IMR-90 (cell line): ENCODE measurements around the gene PRRC2B. TPM values are rescaled to one million over a fixed set of nuclear protein-coding genes. Genes with fewer than 3 reads are reported as not detected.

Experiments used
- ATAC-seq: fragments of 200-7000 bp; cut with Tn5 transposase; 2 replicates; pipeline ENCODE4 v1.9.1; 2020; ENCODE audit warnings: low read depth, mild to moderate bottlenecking, moderate library complexity
- BruUV-seq: library from RNA; stranded (reverse); fragments of 400-500 nt; replicated peaks from 2 replicates; lab custom pipeline; 2021; lab: Mats Ljungman, UMichigan
- CTCF ChIA-PET: fragments of 300-600 bp; formaldehyde crosslinking; extraction: SDS; loops from one replicate; lab custom pipeline; 2021; ENCODE audit warnings: antibody characterized with exemption; lab: Yijun Ruan, JAX
- POLR2A ChIA-PET: fragments of 300-600 bp; sonication (Branson Sonifier 250); formaldehyde crosslinking; loops from one replicate; lab custom pipeline; 2022; ENCODE audit warnings: antibody characterized with exemption; ENCODE audit not compliant: unreplicated experiment; lab: Charles Lee
- DNase-seq: peaks from one replicate; pipeline ENCODE4 v3.0.0; 2013
- H2AFZ ChIP-seq: replicated peaks from 2 replicates; pipeline ENCODE3; 2013; ENCODE audit warnings: low read length, mild to moderate bottlenecking; ENCODE audit not compliant: poor library complexity
- H2AK5ac ChIP-seq: 2 replicates; pipeline ENCODE4 v1.6.1; 2013; ENCODE audit warnings: low read depth, low read length, inconsistent platforms
- H2AK9ac ChIP-seq: replicated peaks from 2 replicates; pipeline ENCODE3; 2013; ENCODE audit warnings: mild to moderate bottlenecking, low read depth, low read length, moderate library complexity; ENCODE audit not compliant: poor library complexity
- H2BK120ac ChIP-seq: 2 replicates; pipeline ENCODE4 v1.6.1; 2013; ENCODE audit warnings: low read depth, low read length, inconsistent platforms
- H2BK15ac ChIP-seq: 3 replicates; pipeline ENCODE4 v1.6.1; 2013; ENCODE audit warnings: low read depth, low read length, inconsistent platforms
- H2BK20ac ChIP-seq: 2 replicates; pipeline ENCODE4 v1.6.1; 2013; ENCODE audit warnings: low read depth, mild to moderate bottlenecking, inconsistent platforms, low read length, moderate library complexity
- H2BK5ac ChIP-seq: 2 replicates; pipeline ENCODE4 v1.6.1; 2013; ENCODE audit warnings: mild to moderate bottlenecking, low read depth, low read length, inconsistent platforms; ENCODE audit not compliant: poor library complexity, severe bottlenecking
- H3K14ac ChIP-seq: replicated peaks from 2 replicates; pipeline ENCODE4 v1.6.1; 2013; ENCODE audit warnings: low read depth, low read length, inconsistent platforms
- H3K18ac ChIP-seq: 2 replicates; pipeline ENCODE4 v1.6.1; 2013; ENCODE audit warnings: low read depth, low read length, control low read depth
- H3K23ac ChIP-seq: 2 replicates; pipeline ENCODE4 v1.6.1; 2013; ENCODE audit warnings: low read depth, low read length, inconsistent platforms
- H3K27ac ChIP-seq: 2 replicates; pipeline ENCODE4 v1.5.1; 2013; ENCODE audit warnings: mild to moderate bottlenecking, control low read depth, low read length; ENCODE audit not compliant: insufficient read depth
- H3K27me3 ChIP-seq: 2 replicates; pipeline ENCODE4 v1.6.1; 2013; ENCODE audit warnings: low read length; ENCODE audit not compliant: control insufficient read depth, insufficient read depth
- H3K36me3 ChIP-seq: 2 replicates; pipeline ENCODE4 v1.6.1; 2013; ENCODE audit warnings: low read length, mixed read lengths; ENCODE audit not compliant: control insufficient read depth, insufficient read depth
- H3K4ac ChIP-seq: 2 replicates; pipeline ENCODE4 v1.6.1; 2013; ENCODE audit warnings: low read depth, low read length, inconsistent platforms
- H3K4me1 ChIP-seq: 2 replicates; pipeline ENCODE4 v1.6.1; 2013; ENCODE audit warnings: low read length, mixed read lengths; ENCODE audit not compliant: control insufficient read depth, insufficient read depth
- H3K4me2 ChIP-seq: 2 replicates; pipeline ENCODE4 v1.6.1; 2013; ENCODE audit warnings: low read depth, mild to moderate bottlenecking, control low read depth, low read length, moderate library complexity
- H3K4me3 ChIP-seq: 2 replicates; pipeline ENCODE4 v1.5.1; 2013; ENCODE audit warnings: low read depth, mild to moderate bottlenecking, control low read depth, low read length, moderate library complexity; ENCODE audit not compliant: insufficient read depth
- H3K56ac ChIP-seq: 2 replicates; pipeline ENCODE4 v1.6.1; 2013; ENCODE audit warnings: low read length, inconsistent platforms; ENCODE audit not compliant: insufficient read depth; ENCODE audit errors: extremely low read depth
- H3K79me1 ChIP-seq, 2 experiments: 2 replicates each; pipeline ENCODE4 v1.6.1; 2013; ENCODE audit warnings: low read length in 2 of 2, inconsistent platforms in 1 of 2, low read depth in 1 of 2
- H3K9ac ChIP-seq: 2 replicates; pipeline ENCODE4 v1.6.1; 2013; ENCODE audit warnings: low read depth, low read length, control low read depth
- H3K9me1 ChIP-seq: 2 replicates; pipeline ENCODE4 v1.6.1; 2013; ENCODE audit warnings: low read length, inconsistent platforms; ENCODE audit not compliant: insufficient read depth
- H3K9me3 ChIP-seq: 2 replicates; pipeline ENCODE4 v1.6.1; 2013; ENCODE audit warnings: low read length; ENCODE audit not compliant: control insufficient read depth, insufficient read depth
- H4K20me1 ChIP-seq: 2 replicates; pipeline ENCODE4 v1.6.1; 2013; ENCODE audit warnings: low read length, inconsistent platforms; ENCODE audit not compliant: insufficient read depth
- H4K5ac ChIP-seq: 2 replicates; pipeline ENCODE4 v1.6.1; 2013; ENCODE audit warnings: mild to moderate bottlenecking, low read depth, low read length, control low read depth
- H4K8ac ChIP-seq, 2 experiments: 2 replicates each; pipeline ENCODE4 v1.6.1; 2013; ENCODE audit warnings: low read depth in 2 of 2, low read length in 2 of 2, control low read depth in 1 of 2, inconsistent platforms in 1 of 2
- H4K91ac ChIP-seq: 2 replicates; pipeline ENCODE4 v1.6.1; 2013; ENCODE audit warnings: low read depth, low read length, inconsistent platforms; ENCODE audit not compliant: insufficient read depth
- FOS ChIP-seq: fragments of 150-350 bp; IDR thresholded peaks from 2 replicates; pipeline ENCODE4 v1.6.1; 2016; ENCODE audit warnings: low read depth, low read length
- RAD21 ChIP-seq: IDR thresholded peaks from 2 replicates; pipeline ENCODE4 v1.6.1; 2012; ENCODE audit warnings: low read length, improper control_type of control experiment
- SMC3 ChIP-seq: fragments of 150-350 bp; IDR thresholded peaks from 2 replicates; pipeline ENCODE4 v1.6.1; 2016; ENCODE audit warnings: low read depth, mild to moderate bottlenecking, antibody characterized with exemption, low read length, moderate library complexity
- WGBS, 2 experiments: methylation state at CpG; one replicate each; pipeline versions ENCODE4 v1.1.5 to v1.1.7; 2013; ENCODE audit warnings: missing lambda C conversion rate in 2 of 2; ENCODE audit not compliant: insufficient read length in 1 of 2; ENCODE audit errors: extremely low coverage in 2 of 2; 5-methylcytosine and 5-hydroxymethylcytosine counted together
- dilution Hi-C: fragments of 300-500 bp; cut with HindIII; formaldehyde crosslinking; loops from one replicate; pipeline ENCODE4 v1.14.3; 2018; ENCODE audit warnings: low sequenced_read_pairs; ENCODE audit not compliant: unreplicated experiment
- in situ Hi-C: fragments of 300-500 bp; cut with MboI; formaldehyde crosslinking; loops from 3 replicates; pipeline ENCODE4 v1.14.3; 2019; ENCODE audit warnings: low sequenced_read_pairs, inconsistent platforms, mixed read lengths
- intact Hi-C: fragments of 100-400 bp; cut with micrococcal nuclease; formaldehyde crosslinking; loops from 2 replicates; pipeline ENCODE4 v1.10.0; 2022
- polyA plus RNA-seq, 3 experiments: library from polyadenylated mRNA; depleted of rRNA; stranded (reverse); fragments of >200 nt; gene quantifications; 2 replicates each; pipeline ENCODE4 v1.2.3, GENCODE V29; 2012; ENCODE audit warnings: low replicate concordance in 1 of 3
- total RNA-seq: library from RNA; depleted of rRNA; stranded (reverse); fragments of >200 nt; gene quantifications from 2 replicates; pipeline ENCODE4 v1.2.3, GENCODE V29; 2012
- TF ChIP-seq, protein P1 (sequence below): conservative IDR thresholded peaks from 2 replicates; pipeline ENCODE4 v1.5.1; 2012; ENCODE audit warnings: mild to moderate bottlenecking, low read depth, low read length, improper control_type of control experiment

PRRC2B gene
- total and polyA plus RNA-seq, 2 of the 4 experiments (the other 2 are of a cell fraction), result 19.4 to 39.1 TPM

DNA sequence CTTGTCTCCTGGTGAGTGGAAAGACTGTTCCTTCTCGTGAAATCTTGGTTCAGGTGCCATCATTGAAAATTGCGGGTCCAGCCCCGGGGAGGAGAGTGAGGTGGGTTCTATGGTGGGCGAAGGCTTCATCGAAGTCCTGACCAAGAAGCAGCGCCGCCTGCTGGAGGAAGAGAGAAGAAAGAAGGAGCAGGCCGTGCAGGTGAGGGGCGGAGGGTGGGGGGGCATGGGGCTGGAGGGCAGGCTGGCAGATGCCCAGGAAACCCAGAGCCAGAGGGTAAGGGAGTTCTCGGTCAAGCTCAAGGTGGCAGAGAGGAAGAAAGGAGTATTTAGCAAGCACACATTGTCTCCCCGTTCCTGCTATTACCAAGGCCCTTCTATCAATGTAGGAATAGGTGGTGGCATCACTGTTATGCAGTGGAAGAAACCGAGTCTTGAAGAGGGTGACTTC is 84.6 kb downstream of the PRRC2B start:
- H4K20me1 ChIP-seq, result peaks cover 53% of the 10 kb centered on the region
- no TSS peak for BruUV-seq
- CTCF ChIA-PET, result no interaction called here

More for the DNA sequence above, 84.6 kb downstream of the PRRC2B start:
- Histone ChIP-seq H3K9me1 (no peaks in the 10 kb centered on the region), H3K14ac (no peak overlapping the region), H3K18ac (no peak overlapping the region), H3K4me1 (no peaks in the 10 kb centered on the region), H3K9ac (no peak overlapping the region), H3K4me2 (no peak overlapping the region), H4K8ac (no peak overlapping the region), H2AK9ac (peak overlapping the region; percentile 35), H3K4me3 (no peak overlapping the region), H3K4ac (no peak overlapping the region), H2BK20ac (no peak overlapping the region), H3K56ac (no peak overlapping the region), H4K91ac (no peak overlapping the region), H3K36me3 (peaks cover 90% of the 10 kb centered on the region), H2BK5ac (no peak overlapping the region), H3K27me3 (no peaks in the 10 kb centered on the region), H3K79me1 (peaks cover 33 to 53% of the 10 kb centered on the region in 2 experiments), H3K9me3 (no peaks in the 10 kb centered on the region), H2BK15ac (no peak overlapping the region), H2AK5ac (no peak overlapping the region), H3K23ac (no peak overlapping the region), H2AFZ (no peak overlapping the region), H2BK120ac (no peak overlapping the region), H4K5ac (no peak overlapping the region), H3K27ac (no peak overlapping the region)
- dilution Hi-C loops, result no loop called here
- intact Hi-C loops, result loop anchor here (1.0 to 10.0 kb wide), 3 partner anchors 81 to 334 kb away; no protein-coding TSS in a partner anchor
- WGBS, 2 experiments, result 75% methylated on average over 5 of the region's 12 CpGs; no CpG with 5 or more reads in 1 of the 2 experiments
- no peak for DNase-seq
- POLR2A ChIA-PET, result no interaction called here
- ATAC-seq, result peak; percentile 28; the same call in 1 of the 2 replicates
- in situ Hi-C loops, result no loop called here
- TF ChIP-seq SMC3 (peak; percentile 30; the same call in 1 of the 2 replicates), FOS (no peak), RAD21 (0 out of 2 replicates have a peak, but pooled peaks have one; percentile 25)
- TF ChIP-seq, protein P1, sequence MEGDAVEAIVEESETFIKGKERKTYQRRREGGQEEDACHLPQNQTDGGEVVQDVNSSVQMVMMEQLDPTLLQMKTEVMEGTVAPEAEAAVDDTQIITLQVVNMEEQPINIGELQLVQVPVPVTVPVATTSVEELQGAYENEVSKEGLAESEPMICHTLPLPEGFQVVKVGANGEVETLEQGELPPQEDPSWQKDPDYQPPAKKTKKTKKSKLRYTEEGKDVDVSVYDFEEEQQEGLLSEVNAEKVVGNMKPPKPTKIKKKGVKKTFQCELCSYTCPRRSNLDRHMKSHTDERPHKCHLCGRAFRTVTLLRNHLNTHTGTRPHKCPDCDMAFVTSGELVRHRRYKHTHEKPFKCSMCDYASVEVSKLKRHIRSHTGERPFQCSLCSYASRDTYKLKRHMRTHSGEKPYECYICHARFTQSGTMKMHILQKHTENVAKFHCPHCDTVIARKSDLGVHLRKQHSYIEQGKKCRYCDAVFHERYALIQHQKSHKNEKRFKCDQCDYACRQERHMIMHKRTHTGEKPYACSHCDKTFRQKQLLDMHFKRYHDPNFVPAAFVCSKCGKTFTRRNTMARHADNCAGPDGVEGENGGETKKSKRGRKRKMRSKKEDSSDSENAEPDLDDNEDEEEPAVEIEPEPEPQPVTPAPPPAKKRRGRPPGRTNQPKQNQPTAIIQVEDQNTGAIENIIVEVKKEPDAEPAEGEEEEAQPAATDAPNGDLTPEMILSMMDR, result peak; percentile 40
